IMR-90 (cell line): ENCODE results near the gene FADS2. TPM values are rescaled to one million over a fixed set of nuclear protein-coding genes. Genes with fewer than 3 reads are reported as not detected.

ENCODE experiments used
- ATAC-seq: fragments of 200-7000 bp; cut with Tn5 transposase; 2 replicates; pipeline ENCODE4 v1.9.1; 2020; ENCODE audit warnings: low read depth, mild to moderate bottlenecking, moderate library complexity
- BruUV-seq: library from RNA; stranded (reverse); fragments of 400-500 nt; replicated peaks from 2 replicates; lab custom pipeline; 2021; lab: Mats Ljungman, UMichigan
- CTCF ChIA-PET: fragments of 300-600 bp; formaldehyde crosslinking; extraction: SDS; loops from one replicate; lab custom pipeline; 2021; ENCODE audit warnings: antibody characterized with exemption; lab: Yijun Ruan, JAX
- POLR2A ChIA-PET: fragments of 300-600 bp; sonication (Branson Sonifier 250); formaldehyde crosslinking; loops from one replicate; lab custom pipeline; 2022; ENCODE audit warnings: antibody characterized with exemption; ENCODE audit not compliant: unreplicated experiment; lab: Charles Lee
- DNase-seq: peaks from one replicate; pipeline ENCODE4 v3.0.0; 2013
- H2AFZ ChIP-seq: replicated peaks from 2 replicates; pipeline ENCODE3; 2013; ENCODE audit warnings: low read length, mild to moderate bottlenecking; ENCODE audit not compliant: poor library complexity
- H2AK5ac ChIP-seq: 2 replicates; pipeline ENCODE4 v1.6.1; 2013; ENCODE audit warnings: low read depth, low read length, inconsistent platforms
- H2AK9ac ChIP-seq: replicated peaks from 2 replicates; pipeline ENCODE3; 2013; ENCODE audit warnings: mild to moderate bottlenecking, low read depth, low read length, moderate library complexity; ENCODE audit not compliant: poor library complexity
- H2BK120ac ChIP-seq: 2 replicates; pipeline ENCODE4 v1.6.1; 2013; ENCODE audit warnings: low read depth, low read length, inconsistent platforms
- H2BK15ac ChIP-seq: 3 replicates; pipeline ENCODE4 v1.6.1; 2013; ENCODE audit warnings: low read depth, low read length, inconsistent platforms
- H2BK20ac ChIP-seq: 2 replicates; pipeline ENCODE4 v1.6.1; 2013; ENCODE audit warnings: low read depth, mild to moderate bottlenecking, inconsistent platforms, low read length, moderate library complexity
- H2BK5ac ChIP-seq: 2 replicates; pipeline ENCODE4 v1.6.1; 2013; ENCODE audit warnings: mild to moderate bottlenecking, low read depth, low read length, inconsistent platforms; ENCODE audit not compliant: poor library complexity, severe bottlenecking
- H3K14ac ChIP-seq: replicated peaks from 2 replicates; pipeline ENCODE4 v1.6.1; 2013; ENCODE audit warnings: low read depth, low read length, inconsistent platforms
- H3K18ac ChIP-seq: 2 replicates; pipeline ENCODE4 v1.6.1; 2013; ENCODE audit warnings: low read depth, low read length, control low read depth
- H3K23ac ChIP-seq: 2 replicates; pipeline ENCODE4 v1.6.1; 2013; ENCODE audit warnings: low read depth, low read length, inconsistent platforms
- H3K27ac ChIP-seq: 2 replicates; pipeline ENCODE4 v1.5.1; 2013; ENCODE audit warnings: mild to moderate bottlenecking, control low read depth, low read length; ENCODE audit not compliant: insufficient read depth
- H3K27me3 ChIP-seq: 2 replicates; pipeline ENCODE4 v1.6.1; 2013; ENCODE audit warnings: low read length; ENCODE audit not compliant: control insufficient read depth, insufficient read depth
- H3K36me3 ChIP-seq: 2 replicates; pipeline ENCODE4 v1.6.1; 2013; ENCODE audit warnings: low read length, mixed read lengths; ENCODE audit not compliant: control insufficient read depth, insufficient read depth
- H3K4ac ChIP-seq: 2 replicates; pipeline ENCODE4 v1.6.1; 2013; ENCODE audit warnings: low read depth, low read length, inconsistent platforms
- H3K4me1 ChIP-seq: 2 replicates; pipeline ENCODE4 v1.6.1; 2013; ENCODE audit warnings: low read length, mixed read lengths; ENCODE audit not compliant: control insufficient read depth, insufficient read depth
- H3K4me2 ChIP-seq: 2 replicates; pipeline ENCODE4 v1.6.1; 2013; ENCODE audit warnings: low read depth, mild to moderate bottlenecking, control low read depth, low read length, moderate library complexity
- H3K4me3 ChIP-seq: 2 replicates; pipeline ENCODE4 v1.5.1; 2013; ENCODE audit warnings: low read depth, mild to moderate bottlenecking, control low read depth, low read length, moderate library complexity; ENCODE audit not compliant: insufficient read depth
- H3K56ac ChIP-seq: 2 replicates; pipeline ENCODE4 v1.6.1; 2013; ENCODE audit warnings: low read length, inconsistent platforms; ENCODE audit not compliant: insufficient read depth; ENCODE audit errors: extremely low read depth
- H3K79me1 ChIP-seq, 2 experiments: 2 replicates each; pipeline ENCODE4 v1.6.1; 2013; ENCODE audit warnings: low read length in 2 of 2, inconsistent platforms in 1 of 2, low read depth in 1 of 2
- H3K9ac ChIP-seq: 2 replicates; pipeline ENCODE4 v1.6.1; 2013; ENCODE audit warnings: low read depth, low read length, control low read depth
- H3K9me1 ChIP-seq: 2 replicates; pipeline ENCODE4 v1.6.1; 2013; ENCODE audit warnings: low read length, inconsistent platforms; ENCODE audit not compliant: insufficient read depth
- H3K9me3 ChIP-seq: 2 replicates; pipeline ENCODE4 v1.6.1; 2013; ENCODE audit warnings: low read length; ENCODE audit not compliant: control insufficient read depth, insufficient read depth
- H4K20me1 ChIP-seq: 2 replicates; pipeline ENCODE4 v1.6.1; 2013; ENCODE audit warnings: low read length, inconsistent platforms; ENCODE audit not compliant: insufficient read depth
- H4K5ac ChIP-seq: 2 replicates; pipeline ENCODE4 v1.6.1; 2013; ENCODE audit warnings: mild to moderate bottlenecking, low read depth, low read length, control low read depth
- H4K8ac ChIP-seq, 2 experiments: 2 replicates each; pipeline ENCODE4 v1.6.1; 2013; ENCODE audit warnings: low read depth in 2 of 2, low read length in 2 of 2, control low read depth in 1 of 2, inconsistent platforms in 1 of 2
- H4K91ac ChIP-seq: 2 replicates; pipeline ENCODE4 v1.6.1; 2013; ENCODE audit warnings: low read depth, low read length, inconsistent platforms; ENCODE audit not compliant: insufficient read depth
- CEBPB ChIP-seq: IDR thresholded peaks from 2 replicates; pipeline ENCODE4 v1.6.1; 2012; ENCODE audit warnings: low read depth, low read length, improper control_type of control experiment
- ELK1 ChIP-seq: fragments of 150-350 bp; IDR thresholded peaks from 2 replicates; pipeline ENCODE4 v1.6.1; 2016; ENCODE audit warnings: low read depth, mild to moderate bottlenecking, low read length, moderate library complexity, borderline replicate concordance
- FOS ChIP-seq: fragments of 150-350 bp; IDR thresholded peaks from 2 replicates; pipeline ENCODE4 v1.6.1; 2016; ENCODE audit warnings: low read depth, low read length
- MAFK ChIP-seq: IDR thresholded peaks from 2 replicates; pipeline ENCODE4 v1.6.1; 2012; ENCODE audit warnings: low read depth, low read length, improper control_type of control experiment
- MXI1 ChIP-seq: IDR thresholded peaks from 2 replicates; pipeline ENCODE4 v1.6.1; 2012; ENCODE audit warnings: low read depth, mild to moderate bottlenecking, low read length, moderate library complexity, borderline replicate concordance
- POLR2A ChIP-seq: IDR thresholded peaks from 2 replicates; pipeline ENCODE4 v1.6.1; 2012; ENCODE audit warnings: mild to moderate bottlenecking, low read depth, low read length
- RCOR1 ChIP-seq: IDR thresholded peaks from 2 replicates; pipeline ENCODE4 v1.6.1; 2012; ENCODE audit warnings: mild to moderate bottlenecking, low read length, improper control_type of control experiment; ENCODE audit not compliant: insufficient replicate concordance
- RFX5 ChIP-seq: IDR thresholded peaks from 2 replicates; pipeline ENCODE4 v1.8.0; 2012; ENCODE audit warnings: low read depth, mild to moderate bottlenecking, low read length, moderate library complexity
- USF2 ChIP-seq: fragments of 150-350 bp; IDR thresholded peaks from 2 replicates; pipeline ENCODE4 v1.6.1; 2017; ENCODE audit warnings: mild to moderate bottlenecking, antibody characterized with exemption, low read length, low read depth
- WGBS, 2 experiments: methylation state at CpG; one replicate each; pipeline versions ENCODE4 v1.1.5 to v1.1.7; 2013; ENCODE audit warnings: missing lambda C conversion rate in 2 of 2; ENCODE audit not compliant: insufficient read length in 1 of 2; ENCODE audit errors: extremely low coverage in 2 of 2; 5-methylcytosine and 5-hydroxymethylcytosine counted together
- dilution Hi-C: fragments of 300-500 bp; cut with HindIII; formaldehyde crosslinking; loops from one replicate; pipeline ENCODE4 v1.14.3; 2018; ENCODE audit warnings: low sequenced_read_pairs; ENCODE audit not compliant: unreplicated experiment
- in situ Hi-C: fragments of 300-500 bp; cut with MboI; formaldehyde crosslinking; loops from 3 replicates; pipeline ENCODE4 v1.14.3; 2019; ENCODE audit warnings: low sequenced_read_pairs, inconsistent platforms, mixed read lengths
- intact Hi-C: fragments of 100-400 bp; cut with micrococcal nuclease; formaldehyde crosslinking; loops from 2 replicates; pipeline ENCODE4 v1.10.0; 2022
- polyA plus RNA-seq, 3 experiments: library from polyadenylated mRNA; depleted of rRNA; stranded (reverse); fragments of >200 nt; gene quantifications; 2 replicates each; pipeline ENCODE4 v1.2.3, GENCODE V29; 2012; ENCODE audit warnings: low replicate concordance in 1 of 3
- total RNA-seq: library from RNA; depleted of rRNA; stranded (reverse); fragments of >200 nt; gene quantifications from 2 replicates; pipeline ENCODE4 v1.2.3, GENCODE V29; 2012

The FADS2 gene
- total and polyA plus RNA-seq, 2 of the 4 experiments (the other 2 are of a cell fraction) = 33.3 to 88.4 TPM

- Histone ChIP-seq H4K5ac (no peak overlapping the region), H4K20me1 (no peaks in the 10 kb centered on the region), H2BK120ac (no peak overlapping the region), H2AK5ac (no peak overlapping the region), H3K36me3 (peaks cover 41% of the 10 kb centered on the region), H2AK9ac (no peak overlapping the region), H3K4me1 (no peaks in the 10 kb centered on the region), H2AFZ (no peak overlapping the region), H3K27ac (no peak overlapping the region), H4K8ac (no peak overlapping the region), H3K23ac (no peak overlapping the region), H4K91ac (no peak overlapping the region), H2BK15ac (no peak overlapping the region), H3K9me1 (no peaks in the 10 kb centered on the region), H2BK5ac (no peak overlapping the region), H3K14ac (no peak overlapping the region), H3K79me1 (no peaks in the 10 kb centered on the region), H3K9ac (no peak overlapping the region), H3K56ac (no peak overlapping the region), H3K27me3 (no peaks in the 10 kb centered on the region), H3K18ac (no peak overlapping the region), H3K4me3 (no peak overlapping the region), H2BK20ac (no peak overlapping the region), H3K9me3 (no peaks in the 10 kb centered on the region), H3K4ac (no peak overlapping the region), H3K4me2 (no peak overlapping the region)
- ChIA-PET POLR2A (no interaction called here), CTCF (no interaction called here)
- in situ Hi-C loops = loop anchor here (25.0 kb wide), 1 partner anchor 449 kb away; no protein-coding TSS in a partner anchor
- no CpG with 5 or more reads among the region's 18 CpGs for WGBS, 2 experiments
- dilution Hi-C loops = no loop called here
- BruUV-seq = no TSS peak
- ATAC-seq = no peak
- intact Hi-C loops = no loop called here
- no peak for TF ChIP-seq MAFK
- TF ChIP-seq MXI1 = no peak
- no peak for TF ChIP-seq CEBPB
- no peak for TF ChIP-seq RFX5
- TF ChIP-seq RCOR1 = no peak
- no peak for TF ChIP-seq FOS
- no peak for TF ChIP-seq USF2
- no peak for TF ChIP-seq ELK1
- TF ChIP-seq POLR2A = no peak
- DNase-seq = no peak
Measured at GRCh38 chr11:61862714-61863547, 34.8 kb downstream of the FADS2 start.
